Measurements from ENCODE around the gene HTR3B. TPM values are rescaled to one million over a fixed set of nuclear protein-coding genes. Genes with fewer than 3 reads are reported as not detected.

Gene HTR3B
- total and polyA plus RNA-seq, 2 donors (not counting 1 experiment from before 2014, with no cell fraction given): not detected

DNA sequence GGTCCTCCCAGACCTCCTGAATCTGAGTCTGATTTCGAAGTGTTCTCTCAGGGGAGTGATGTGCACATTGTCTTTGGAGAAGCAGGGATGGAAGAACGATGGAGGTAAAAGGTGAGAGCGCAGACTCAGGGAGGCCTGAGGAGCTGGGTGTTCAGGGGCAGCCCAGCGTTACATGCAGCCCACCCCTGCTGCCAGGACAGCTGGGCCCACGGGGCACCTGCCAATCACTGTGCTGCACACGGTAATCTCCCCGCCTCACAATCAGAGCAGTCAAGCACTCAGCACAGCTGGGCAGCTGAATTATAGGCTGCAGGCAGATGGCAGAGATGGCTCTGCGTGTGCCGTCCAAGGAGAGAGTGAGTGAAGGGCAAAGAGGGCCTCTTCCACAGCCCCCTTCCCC, 52.4 kb downstream of the HTR3B start:
- TF ChIP-seq CTCF (IDR thresholded peaks at IDR 0.05) (no peak), EZH2 (IDR thresholded peaks at IDR 0.05; ENCODE audit: borderline replicate concordance, insufficient read depth, low read depth, low read length, poor library complexity, severe bottlenecking) (no peak)
- Histone ChIP-seq H3K9me3 (ENCODE audit: control extremely low read depth in 1 of 3, control insufficient read depth in 2 of 3, insufficient read depth in 1 of 3, low read length in 2 of 3) (no peaks in the 10 kb centered on the region), H2AFZ (ENCODE audit: insufficient read depth, low read depth, low read length, poor library complexity, severe bottlenecking) (no peak overlapping the region), H4K20me1 (ENCODE audit: control insufficient read depth, insufficient read depth, low read length, poor library complexity, severe bottlenecking) (no peaks in the 10 kb centered on the region), H3K27ac (ENCODE audit: low read length in 2 of 2) (no peak overlapping the region), H3K9ac (ENCODE audit: low read length) (no peak overlapping the region), H3K4me3 (ENCODE audit: control extremely low read depth in 1 of 5, extremely low read depth in 1 of 5, insufficient read depth in 1 of 5, low read depth in 2 of 5, low read length in 4 of 5) (no peak overlapping the region), H3K79me2 (ENCODE audit: control insufficient read depth, insufficient read depth, low read length) (no peaks in the 10 kb centered on the region), H3K27me3 (replicated peaks in 1 of 4; ENCODE audit: control extremely low read depth in 1 of 4, control insufficient read depth in 3 of 4, insufficient read depth in 4 of 4, low read length in 3 of 4) (peaks cover 0 to 4% (median 0%) of the 10 kb centered on the region in 4 experiments), H3K36me3 (replicated peaks in 1 of 2; ENCODE audit: control extremely low read depth in 1 of 2, control insufficient read depth in 1 of 2, extremely low read depth in 1 of 2, insufficient read depth in 2 of 2, low read length in 1 of 2) (no peaks in the 10 kb centered on the region), H3K4me2 (replicated peaks; ENCODE audit: low read depth, low read length, poor library complexity, severe bottlenecking) (no peak overlapping the region), H3K4me1 (ENCODE audit: control insufficient read depth in 2 of 2, insufficient read depth in 2 of 2, low read length in 2 of 2) (no peaks in the 10 kb centered on the region)
- DNase-seq: no peak
- Mint-ChIP-seq H3K27me3 (peaks cover 8% of the 10 kb centered on the region), H3K27ac (no peak overlapping the region), H3K4me3 (no peak overlapping the region), H3K9me3 (ENCODE audit: insufficient read depth) (no peaks in the 10 kb centered on the region), H3K4me1 (no peaks in the 10 kb centered on the region)
- POLR2A ChIA-PET: no interaction called here
- intact Hi-C loops (cut with micrococcal nuclease): no loop called here
- 72% methylated on average over 9 of the region's 9 CpGs for WGBS (ENCODE audit: insufficient coverage)
- CTCF ChIA-PET: no interaction called here
- ATAC-seq (ENCODE audit: low read depth): no peak

GRCh38 chr11:113960702-113961330, 56.2 kb downstream of the HTR3B start:
- no peak for DNase-seq
- ATAC-seq (ENCODE audit: low read depth): no peak
- WGBS (ENCODE audit: insufficient coverage): 66% methylated on average over 9 of the region's 9 CpGs
- H3K4me3 ChIP-seq (ENCODE audit: control extremely low read depth in 1 of 5, extremely low read depth in 1 of 5, insufficient read depth in 1 of 5, low read depth in 2 of 5, low read length in 4 of 5): no peak overlapping the region
- Mint-ChIP-seq H3K4me1 (no peaks in the 10 kb centered on the region), H3K27ac (no peak overlapping the region), H3K9me3 (ENCODE audit: insufficient read depth) (no peaks in the 10 kb centered on the region), H3K27me3 (no peaks in the 10 kb centered on the region), H3K4me3 (no peak overlapping the region)
- H3K9me3 ChIP-seq (ENCODE audit: control extremely low read depth in 1 of 3, control insufficient read depth in 2 of 3, insufficient read depth in 1 of 3, low read length in 2 of 3): no peaks in the 10 kb centered on the region
- TF ChIP-seq EZH2 (IDR thresholded peaks at IDR 0.05; ENCODE audit: borderline replicate concordance, insufficient read depth, low read depth, low read length, poor library complexity, severe bottlenecking) (no peak), CTCF (IDR thresholded peaks at IDR 0.05) (no peak)
- H3K4me2 ChIP-seq (replicated peaks; ENCODE audit: low read depth, low read length, poor library complexity, severe bottlenecking): no peak overlapping the region
- H4K20me1 ChIP-seq (ENCODE audit: control insufficient read depth, insufficient read depth, low read length, poor library complexity, severe bottlenecking): no peaks in the 10 kb centered on the region
- H3K27me3 ChIP-seq (replicated peaks in 1 of 4; ENCODE audit: control extremely low read depth in 1 of 4, control insufficient read depth in 3 of 4, insufficient read depth in 4 of 4, low read length in 3 of 4): no peaks in the 10 kb centered on the region
- POLR2A ChIA-PET: no interaction called here
- intact Hi-C loops (cut with micrococcal nuclease): no loop called here
- no peak overlapping the region for H3K27ac ChIP-seq (ENCODE audit: low read length in 2 of 2)
- CTCF ChIA-PET: interaction anchor here (1.6 kb wide), 1 partner anchor 15 kb away, joined by 4 read pairs; no protein-coding TSS in a partner anchor
- H2AFZ ChIP-seq (ENCODE audit: insufficient read depth, low read depth, low read length, poor library complexity, severe bottlenecking): no peak overlapping the region
- no peaks in the 10 kb centered on the region for H3K4me1 ChIP-seq (ENCODE audit: control insufficient read depth in 2 of 2, insufficient read depth in 2 of 2, low read length in 2 of 2)
- no peaks in the 10 kb centered on the region for H3K36me3 ChIP-seq (replicated peaks in 1 of 2; ENCODE audit: control extremely low read depth in 1 of 2, control insufficient read depth in 1 of 2, extremely low read depth in 1 of 2, insufficient read depth in 2 of 2, low read length in 1 of 2)
- H3K79me2 ChIP-seq (ENCODE audit: control insufficient read depth, insufficient read depth, low read length): no peaks in the 10 kb centered on the region
- H3K9ac ChIP-seq (ENCODE audit: low read length): no peak overlapping the region

All from B cell (primary cell).